Dermis blood vessel endothelial cell (primary cell): ENCODE data around the gene FUT7. TPM values are rescaled to one million over a fixed set of nuclear protein-coding genes. Genes with fewer than 3 reads are reported as not detected.
"Not testable (repeated sequence)": the region's sequence is repeated elsewhere in the genome, so short reads cannot be mapped to it uniquely, and the experiment has no call there.

Experiments used
- DNase-seq: peaks from one replicate; pipeline ENCODE4 v3.0.0; 2010
- total RNA-seq: library from RNA; depleted of rRNA; stranded (reverse); fragments of >200 nt; gene quantifications from 2 replicates; pipeline ENCODE4 v1.2.3, GENCODE V29; 2014

FUT7 gene
- total RNA-seq, 1 donor from 2014 or later = not detected

GRCh38 chr9:137016436-137016835, 15.5 kb downstream of the FUT7 start:
- no peak for DNase-seq

- no peak for DNase-seq
Measured at GRCh38 chr9:137015976-137016375, 15.9 kb downstream of the FUT7 start.

GRCh38 chr9:137015540-137015930, 16.4 kb downstream of the FUT7 start:
- DNase-seq = no peak

GRCh38 chr9:137014776-137015539, 16.9 kb downstream of the FUT7 start:
- DNase-seq = no peak

GRCh38 chr9:137014166-137014565, 17.7 kb downstream of the FUT7 start:
- no peak for DNase-seq

GRCh38 chr9:137013571-137013940, 18.3 kb downstream of the FUT7 start:
- no peak for DNase-seq

GRCh38 chr9:137012694-137013570, 19.0 kb downstream of the FUT7 start:
- DNase-seq = no peak

- no peak for DNase-seq
Measured at GRCh38 chr9:137011907-137012675, 19.8 kb downstream of the FUT7 start.

GRCh38 chr9:137011156-137011555, 20.7 kb downstream of the FUT7 start:
- no peak for DNase-seq

GRCh38 chr9:137009938-137010732, 21.8 kb downstream of the FUT7 start:
- no peak for DNase-seq

- no peak for DNase-seq
Measured at GRCh38 chr9:137009217-137009616, 22.7 kb downstream of the FUT7 start.

GRCh38 chr9:137008312-137008711, 23.6 kb downstream of the FUT7 start:
- DNase-seq = no peak

- no peak for DNase-seq
Measured at GRCh38 chr9:137007816-137008270, 24.0 kb downstream of the FUT7 start.

- DNase-seq = no peak
Measured at GRCh38 chr9:137007108-137007815, 24.6 kb downstream of the FUT7 start.

GRCh38 chr9:137006116-137007003, 25.5 kb downstream of the FUT7 start:
- no peak for DNase-seq

GRCh38 chr9:137004285-137004684, 27.6 kb downstream of the FUT7 start:
- DNase-seq = not testable (repeated sequence)

GRCh38 chr9:137002646-137003041, 29.2 kb downstream of the FUT7 start:
- no peak for DNase-seq

- DNase-seq = no peak
Measured at GRCh38 chr9:137001857-137002645, 29.8 kb downstream of the FUT7 start.

GRCh38 chr9:137000177-137000930, 31.5 kb downstream of the FUT7 start:
- no peak for DNase-seq
